HUES6 (cell line): ENCODE measurements around the gene DHDH.

ENCODE experiments used
- H3K27ac ChIP-seq: 2 replicates; pipeline ENCODE4 v1.7.0; 2013; ENCODE audit warnings: low read depth, mild to moderate bottlenecking, low read length, inconsistent platforms
- H3K27me3 ChIP-seq: 2 replicates; pipeline ENCODE4 v1.6.1; 2013; ENCODE audit warnings: low read length; ENCODE audit not compliant: control insufficient read depth, insufficient read depth
- H3K36me3 ChIP-seq: 2 replicates; pipeline ENCODE4 v1.6.1; 2013; ENCODE audit warnings: low read length; ENCODE audit not compliant: control insufficient read depth, insufficient read depth
- H3K4me1 ChIP-seq: 2 replicates; pipeline ENCODE4 v1.6.1; 2013; ENCODE audit warnings: low read length; ENCODE audit not compliant: control insufficient read depth, insufficient read depth
- H3K4me3 ChIP-seq: 2 replicates; pipeline ENCODE4 v1.5.1; 2013; ENCODE audit warnings: low read depth, low read length
- H3K9ac ChIP-seq: one replicate; pipeline ENCODE4 v1.6.1; 2013; ENCODE audit warnings: mild to moderate bottlenecking, low read length
- H3K9me3 ChIP-seq: 2 replicates; pipeline ENCODE4 v1.6.1; 2013; ENCODE audit warnings: low read depth, low read length; ENCODE audit not compliant: control insufficient read depth, insufficient read depth

DHDH gene

GRCh38 chr19:48962029-48962848 lies 28.7 kb downstream of the DHDH start:
- Histone ChIP-seq H3K27me3 (no peaks in the 10 kb centered on the region), H3K27ac (peak overlapping the region; percentile 11; the same call in 1 of the 2 replicates), H3K9ac (peak overlapping the region; percentile 58), H3K9me3 (no peaks in the 10 kb centered on the region), H3K4me1 (peaks cover 29% of the 10 kb centered on the region), H3K4me3 (peak overlapping the region; percentile 13; the same call in 1 of the 2 replicates), H3K36me3 (peaks cover 43% of the 10 kb centered on the region)

- Histone ChIP-seq H3K27ac (peak overlapping the region; percentile 11; the same call in 1 of the 2 replicates), H3K36me3 (peaks cover 39% of the 10 kb centered on the region), H3K27me3 (no peaks in the 10 kb centered on the region), H3K9me3 (no peaks in the 10 kb centered on the region), H3K4me1 (peaks cover 29% of the 10 kb centered on the region), H3K9ac (peak overlapping the region; percentile 58), H3K4me3 (no peak overlapping the region; the same call in 1 of the 2 replicates)
These were observed 29.3 kb downstream of the DHDH start for GRCh38 chr19:48962849-48963165.

- peaks cover 37% of the 10 kb centered on the region for H3K36me3 ChIP-seq
- no peaks in the 10 kb centered on the region for H3K27me3 ChIP-seq
- H3K9ac ChIP-seq = peak overlapping the region; percentile 98
- peak overlapping the region; percentile 95 for H3K27ac ChIP-seq
- H3K9me3 ChIP-seq = no peaks in the 10 kb centered on the region
- H3K4me3 ChIP-seq = peak overlapping the region; percentile 55
- peaks cover 29% of the 10 kb centered on the region for H3K4me1 ChIP-seq
These were observed 30.1 kb downstream of the DHDH start for GRCh38 chr19:48963371-48964204.

- Histone ChIP-seq H3K4me1 (peaks cover 29% of the 10 kb centered on the region), H3K27me3 (no peaks in the 10 kb centered on the region), H3K27ac (peak overlapping the region; percentile 95), H3K9me3 (no peaks in the 10 kb centered on the region), H3K4me3 (peak overlapping the region; percentile 55), H3K9ac (peak overlapping the region; percentile 98), H3K36me3 (peaks cover 43% of the 10 kb centered on the region)
These were observed 30.9 kb downstream of the DHDH start for GRCh38 chr19:48964205-48965039.

GRCh38 chr19:48965040-48965805 lies 31.7 kb downstream of the DHDH start, which contains the start of gene FTL:
Gene FTL, plus strand, starts transcription at chr19:48965309. Its CDS starts 199 bp downstream, at chr19:48965508.
- Histone ChIP-seq H3K27me3 (no peaks in the 10 kb centered on the region), H3K27ac (peak within 1 kb of the TSS; percentile 95), H3K36me3 (peaks cover 43% of the 10 kb centered on the region), H3K4me3 (peak within 1 kb of the TSS; percentile 96), H3K9me3 (no peaks in the 10 kb centered on the region), H3K4me1 (peaks cover 30% of the 10 kb centered on the region), H3K9ac (peak within 1 kb of the TSS; percentile 98)

GRCh38 chr19:48965806-48966540 lies 32.5 kb downstream of the DHDH start:
- Histone ChIP-seq H3K4me3 (peak overlapping the region; percentile 96), H3K9me3 (no peaks in the 10 kb centered on the region), H3K27me3 (no peaks in the 10 kb centered on the region), H3K4me1 (peaks cover 36% of the 10 kb centered on the region), H3K27ac (peak overlapping the region; percentile 50; the same call in 1 of the 2 replicates), H3K36me3 (peaks cover 39% of the 10 kb centered on the region), H3K9ac (peak overlapping the region; percentile 92)

DNA sequence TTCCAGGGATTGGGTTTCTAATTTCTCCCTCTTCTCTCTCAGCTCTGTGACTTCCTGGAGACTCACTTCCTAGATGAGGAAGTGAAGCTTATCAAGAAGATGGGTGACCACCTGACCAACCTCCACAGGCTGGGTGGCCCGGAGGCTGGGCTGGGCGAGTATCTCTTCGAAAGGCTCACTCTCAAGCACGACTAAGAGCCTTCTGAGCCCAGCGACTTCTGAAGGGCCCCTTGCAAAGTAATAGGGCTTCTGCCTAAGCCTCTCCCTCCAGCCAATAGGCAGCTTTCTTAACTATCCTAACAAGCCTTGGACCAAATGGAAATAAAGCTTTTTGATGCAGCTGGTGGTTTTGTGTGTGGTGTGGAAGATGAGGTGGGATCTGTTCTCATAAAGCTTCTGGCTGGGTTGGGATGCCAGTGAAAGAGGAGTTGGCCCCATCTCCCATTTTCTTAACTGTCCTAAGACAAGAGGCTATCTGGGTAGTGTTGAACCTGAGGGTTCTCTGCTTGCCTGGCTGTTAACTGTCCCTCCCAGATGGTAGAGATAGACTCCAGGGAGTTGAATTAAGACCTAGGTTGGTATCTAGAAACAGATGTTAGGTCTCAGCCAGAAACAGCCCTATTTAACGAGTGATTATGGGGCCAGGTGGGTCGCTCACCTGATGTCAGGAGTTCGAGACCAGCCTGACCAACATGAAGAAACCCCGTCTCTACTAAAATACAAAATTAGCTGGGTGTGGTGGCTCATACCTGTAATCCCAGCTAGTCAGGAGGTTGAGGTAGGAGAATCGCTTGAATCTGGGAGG lies 33.2 kb downstream of the DHDH start:
- peak overlapping the region; percentile 96 for H3K4me3 ChIP-seq
- H3K9me3 ChIP-seq = no peaks in the 10 kb centered on the region
- peak overlapping the region; percentile 92 for H3K9ac ChIP-seq
- peaks cover 35% of the 10 kb centered on the region for H3K4me1 ChIP-seq
- H3K27ac ChIP-seq = no peak overlapping the region
- no peaks in the 10 kb centered on the region for H3K27me3 ChIP-seq
- H3K36me3 ChIP-seq = peaks cover 36% of the 10 kb centered on the region

- no peak overlapping the region for H3K27ac ChIP-seq
- peaks cover 27% of the 10 kb centered on the region for H3K4me1 ChIP-seq
- peaks cover 36% of the 10 kb centered on the region for H3K36me3 ChIP-seq
- 0 out of 2 replicates have a peak overlapping the region, but pooled peaks have one; percentile 96 for H3K4me3 ChIP-seq
- no peaks in the 10 kb centered on the region for H3K27me3 ChIP-seq
- no peaks in the 10 kb centered on the region for H3K9me3 ChIP-seq
- H3K9ac ChIP-seq = peak overlapping the region; percentile 9
These were observed 34.1 kb downstream of the DHDH start for GRCh38 chr19:48967346-48968178.
